Sigmoid colon (tissue), 3 donors: ENCODE measurements around the gene SIPA1L3.

Experiments
- POLR2A ChIP-seq, 2 donors: fragments of 450-650 bp; IDR thresholded peaks; one replicate each; pipeline ENCODE4 v1.6.1; 2016; ENCODE audit warnings: antibody characterized with exemption in 2 of 2, mild to moderate bottlenecking in 2 of 2, moderate library complexity in 2 of 2
- TF ChIP-seq, protein P1 (sequence below), 4 experiments: fragments of 450-650 bp in 3 of 4; fragments of 200-600 bp in 1 of 4; IDR thresholded peaks; one replicate each; pipeline ENCODE4 v1.5.1; 2016 to 2019; ENCODE audit warnings: antibody characterized with exemption in 4 of 4, mild to moderate bottlenecking in 3 of 4, moderate library complexity in 2 of 4

DNA sequence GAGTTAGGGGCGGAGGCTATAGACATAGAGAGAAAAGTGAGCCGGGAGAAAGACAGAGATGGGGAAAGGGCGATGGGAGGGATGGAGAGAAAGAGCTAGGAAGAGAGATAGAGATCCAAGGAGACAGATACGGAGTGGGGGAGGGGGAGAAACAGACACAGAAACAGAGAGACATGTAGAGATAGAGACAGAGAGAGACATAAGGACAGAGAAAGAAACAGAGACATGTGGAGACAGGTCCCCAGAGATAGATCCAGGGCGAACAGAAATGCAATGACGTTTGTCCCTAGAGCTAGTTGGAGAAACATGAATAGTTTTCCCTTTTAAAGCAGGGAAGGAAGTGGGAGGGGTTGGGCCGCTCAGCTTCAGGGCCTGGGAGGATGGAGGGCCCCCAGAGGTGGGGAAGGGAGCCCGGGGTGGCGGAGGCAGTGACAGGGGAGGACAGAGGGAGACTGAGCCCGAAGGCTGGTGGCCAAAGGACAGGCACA, 344.6 kb downstream of the SIPA1L3 start:
- TF ChIP-seq, protein P1, sequence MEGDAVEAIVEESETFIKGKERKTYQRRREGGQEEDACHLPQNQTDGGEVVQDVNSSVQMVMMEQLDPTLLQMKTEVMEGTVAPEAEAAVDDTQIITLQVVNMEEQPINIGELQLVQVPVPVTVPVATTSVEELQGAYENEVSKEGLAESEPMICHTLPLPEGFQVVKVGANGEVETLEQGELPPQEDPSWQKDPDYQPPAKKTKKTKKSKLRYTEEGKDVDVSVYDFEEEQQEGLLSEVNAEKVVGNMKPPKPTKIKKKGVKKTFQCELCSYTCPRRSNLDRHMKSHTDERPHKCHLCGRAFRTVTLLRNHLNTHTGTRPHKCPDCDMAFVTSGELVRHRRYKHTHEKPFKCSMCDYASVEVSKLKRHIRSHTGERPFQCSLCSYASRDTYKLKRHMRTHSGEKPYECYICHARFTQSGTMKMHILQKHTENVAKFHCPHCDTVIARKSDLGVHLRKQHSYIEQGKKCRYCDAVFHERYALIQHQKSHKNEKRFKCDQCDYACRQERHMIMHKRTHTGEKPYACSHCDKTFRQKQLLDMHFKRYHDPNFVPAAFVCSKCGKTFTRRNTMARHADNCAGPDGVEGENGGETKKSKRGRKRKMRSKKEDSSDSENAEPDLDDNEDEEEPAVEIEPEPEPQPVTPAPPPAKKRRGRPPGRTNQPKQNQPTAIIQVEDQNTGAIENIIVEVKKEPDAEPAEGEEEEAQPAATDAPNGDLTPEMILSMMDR (IDR thresholded peaks at IDR 0.05) = no peak
- TF ChIP-seq POLR2A (IDR thresholded peaks at IDR 0.05) = no peak
